ENCODE measurements around the gene LSM3. TPM values are rescaled to one million over a fixed set of nuclear protein-coding genes. Genes with fewer than 3 reads are reported as not detected.

LSM3 gene
- total and polyA plus RNA-seq, 7 donors = 8.0 to 20.4 (median 16.5) TPM

DNA sequence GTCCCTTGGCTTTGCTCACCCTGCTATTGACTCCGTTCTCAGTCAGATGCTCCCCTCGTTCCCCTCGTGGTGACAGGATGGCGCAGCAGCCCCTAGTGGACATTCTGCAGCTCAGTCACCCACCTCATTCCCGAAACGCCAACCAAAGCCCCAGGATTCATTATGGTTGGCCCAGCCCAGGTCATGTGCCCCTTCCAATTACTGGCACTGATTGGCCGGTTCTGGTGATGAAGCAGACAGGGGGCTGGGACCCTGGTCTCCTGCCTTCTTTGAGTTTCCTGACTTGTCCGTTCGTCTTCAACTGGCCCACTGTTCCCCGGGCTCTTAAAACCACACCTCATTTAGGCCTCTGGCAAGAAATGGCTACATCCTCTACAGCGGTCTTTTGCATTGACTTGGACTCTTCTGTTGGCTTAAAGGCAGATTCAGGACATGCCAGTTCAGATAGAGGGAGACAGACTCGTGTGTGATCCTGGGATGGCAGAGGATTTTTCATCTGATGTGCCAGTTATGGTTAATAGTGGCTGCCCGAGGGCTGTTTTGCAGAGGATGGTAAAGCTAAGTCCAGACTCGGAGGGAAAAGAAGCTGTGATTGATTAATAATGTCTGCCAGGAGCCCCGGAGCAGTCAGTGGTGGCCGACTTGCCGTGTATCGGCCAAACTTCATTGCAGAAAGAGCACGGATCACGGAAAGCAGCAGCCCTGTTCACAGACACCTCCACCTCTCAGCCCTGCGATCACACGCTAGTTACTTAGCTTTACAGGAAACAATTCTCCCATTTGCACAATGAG, 37.8 kb downstream of the LSM3 start:
- peak in 1 of 4 donors; percentile 51 for TF ChIP-seq POLR2AphosphoS5 (IDR thresholded peaks at IDR 0.05)
- TF ChIP-seq, protein P1, sequence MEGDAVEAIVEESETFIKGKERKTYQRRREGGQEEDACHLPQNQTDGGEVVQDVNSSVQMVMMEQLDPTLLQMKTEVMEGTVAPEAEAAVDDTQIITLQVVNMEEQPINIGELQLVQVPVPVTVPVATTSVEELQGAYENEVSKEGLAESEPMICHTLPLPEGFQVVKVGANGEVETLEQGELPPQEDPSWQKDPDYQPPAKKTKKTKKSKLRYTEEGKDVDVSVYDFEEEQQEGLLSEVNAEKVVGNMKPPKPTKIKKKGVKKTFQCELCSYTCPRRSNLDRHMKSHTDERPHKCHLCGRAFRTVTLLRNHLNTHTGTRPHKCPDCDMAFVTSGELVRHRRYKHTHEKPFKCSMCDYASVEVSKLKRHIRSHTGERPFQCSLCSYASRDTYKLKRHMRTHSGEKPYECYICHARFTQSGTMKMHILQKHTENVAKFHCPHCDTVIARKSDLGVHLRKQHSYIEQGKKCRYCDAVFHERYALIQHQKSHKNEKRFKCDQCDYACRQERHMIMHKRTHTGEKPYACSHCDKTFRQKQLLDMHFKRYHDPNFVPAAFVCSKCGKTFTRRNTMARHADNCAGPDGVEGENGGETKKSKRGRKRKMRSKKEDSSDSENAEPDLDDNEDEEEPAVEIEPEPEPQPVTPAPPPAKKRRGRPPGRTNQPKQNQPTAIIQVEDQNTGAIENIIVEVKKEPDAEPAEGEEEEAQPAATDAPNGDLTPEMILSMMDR (IDR thresholded peaks at IDR 0.05) = no peak
- H3K36me3 ChIP-seq = no peaks in the 10 kb centered on the region
- peaks cover 0 to 8% (median 1%) of the 10 kb centered on the region in 4 donors for H3K9me3 ChIP-seq
- H3K4me1 ChIP-seq = no peaks in the 10 kb centered on the region
- no peaks in the 10 kb centered on the region for H3K27me3 ChIP-seq
- no peak for DNase-seq
- intact Hi-C loops (cut with DNase I) = no loop called here
- peak overlapping the region in 1 of 4 donors; percentile 66 for H3K27ac ChIP-seq
- WGBS, 2 donors = 58 to 84% methylated on average over 22 of the region's 22 CpGs
- H3K4me3 ChIP-seq = peak overlapping the region in 1 of 4 donors; percentile 45

DNA sequence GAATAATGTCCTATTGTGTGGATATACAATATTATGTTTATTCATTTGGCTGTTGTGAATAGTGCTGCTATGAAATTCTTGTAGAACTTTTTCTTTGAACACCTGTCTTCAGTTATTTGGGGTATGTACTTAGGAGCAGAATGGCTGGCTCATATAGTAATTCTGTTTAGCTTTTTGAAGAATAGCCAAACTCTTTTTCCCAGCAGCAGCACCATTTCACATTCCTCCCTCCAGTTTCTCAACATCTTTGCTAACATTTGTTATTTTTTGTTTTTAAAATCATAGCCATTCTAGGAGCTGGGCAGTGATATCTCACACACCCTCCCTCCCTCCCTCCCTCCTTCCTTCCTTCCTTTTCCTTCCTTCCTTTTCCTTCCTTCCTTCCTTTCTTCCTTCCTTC, 39.7 kb downstream of the LSM3 start:
- TF ChIP-seq POLR2AphosphoS5 (IDR thresholded peaks at IDR 0.05) (no peak), EP300 (IDR thresholded peaks at IDR 0.05) (no peak), POLR2A (IDR thresholded peaks at IDR 0.05) (no peak)
- TF ChIP-seq, protein P1 (IDR thresholded peaks at IDR 0.05) = no peak
- DNase-seq = no peak
- Histone ChIP-seq H3K36me3 (no peaks in the 10 kb centered on the region), H3K4me1 (no peaks in the 10 kb centered on the region), H3K27me3 (no peaks in the 10 kb centered on the region), H3K9me3 (peaks cover 0 to 10% (median 1%) of the 10 kb centered on the region in 4 donors), H3K4me3 (no peak overlapping the region), H3K27ac (no peak overlapping the region)
- intact Hi-C loops (cut with DNase I) = no loop called here

DNA sequence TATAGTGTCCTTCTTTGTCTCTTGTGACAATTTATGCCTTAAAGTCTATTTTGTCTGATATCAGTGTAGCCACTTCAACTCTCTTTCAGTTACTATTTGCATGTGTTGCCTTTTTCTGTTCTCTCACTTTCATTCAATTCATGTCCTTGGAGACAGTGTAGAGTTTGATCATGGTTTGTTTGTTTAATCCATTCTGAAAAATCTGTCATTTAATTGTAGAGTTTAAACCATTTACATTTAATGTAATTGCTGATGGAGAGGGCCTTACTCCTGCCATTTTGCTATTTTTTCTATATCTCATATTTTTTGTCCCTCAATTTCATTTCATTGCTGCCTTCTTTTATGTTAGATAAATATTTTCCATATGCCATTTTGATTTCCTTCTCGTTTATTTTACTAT, 42.3 kb downstream of the LSM3 start:
- Histone ChIP-seq H3K27me3 (no peaks in the 10 kb centered on the region), H3K4me3 (no peak overlapping the region), H3K27ac (no peak overlapping the region), H3K4me1 (no peaks in the 10 kb centered on the region), H3K9me3 (peaks cover 0 to 10% (median 1%) of the 10 kb centered on the region in 4 donors), H3K36me3 (no peaks in the 10 kb centered on the region)
- DNase-seq = no peak
- WGBS, 2 donors = 88 to 89% methylated on average over 1 of the region's 1 CpG
- intact Hi-C loops (cut with DNase I) = no loop called here
- TF ChIP-seq POLR2A (IDR thresholded peaks at IDR 0.05) = no peak
- no peak for TF ChIP-seq EP300 (IDR thresholded peaks at IDR 0.05)

DNA sequence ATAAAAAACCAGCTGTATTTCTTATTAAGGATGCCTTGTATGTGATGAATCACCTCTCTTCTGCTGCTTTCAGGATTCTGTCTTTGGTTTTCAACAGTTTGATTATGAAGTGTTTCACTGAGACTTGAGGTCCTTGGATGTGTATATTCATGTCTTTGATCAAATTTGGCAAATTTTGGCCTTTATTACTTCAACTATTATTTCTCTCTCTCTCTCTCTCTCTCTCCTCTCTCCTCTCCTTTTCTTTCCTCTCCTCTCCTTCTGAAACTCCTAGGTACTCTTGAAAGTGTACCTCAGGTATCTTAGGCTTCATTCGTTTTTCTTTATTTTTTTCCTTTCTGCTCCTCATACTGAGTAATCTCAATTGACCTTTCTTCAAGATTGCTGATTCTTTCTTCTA, 43.3 kb downstream of the LSM3 start:
- no peaks in the 10 kb centered on the region for H3K27me3 ChIP-seq
- DNase-seq = no peak
- 94 to 96% methylated on average over 1 of the region's 1 CpG for WGBS, 2 donors
- H3K27ac ChIP-seq = no peak overlapping the region
- intact Hi-C loops (cut with DNase I) = no loop called here
- peaks cover 0 to 10% (median 1%) of the 10 kb centered on the region in 4 donors for H3K9me3 ChIP-seq
- TF ChIP-seq, protein P1 (IDR thresholded peaks at IDR 0.05) = no peak
- TF ChIP-seq EP300 (IDR thresholded peaks at IDR 0.05) (no peak), POLR2AphosphoS5 (IDR thresholded peaks at IDR 0.05) (no peak), POLR2A (IDR thresholded peaks at IDR 0.05) (no peak)
- no peaks in the 10 kb centered on the region for H3K36me3 ChIP-seq
- no peaks in the 10 kb centered on the region for H3K4me1 ChIP-seq
- no peak overlapping the region for H3K4me3 ChIP-seq

DNA sequence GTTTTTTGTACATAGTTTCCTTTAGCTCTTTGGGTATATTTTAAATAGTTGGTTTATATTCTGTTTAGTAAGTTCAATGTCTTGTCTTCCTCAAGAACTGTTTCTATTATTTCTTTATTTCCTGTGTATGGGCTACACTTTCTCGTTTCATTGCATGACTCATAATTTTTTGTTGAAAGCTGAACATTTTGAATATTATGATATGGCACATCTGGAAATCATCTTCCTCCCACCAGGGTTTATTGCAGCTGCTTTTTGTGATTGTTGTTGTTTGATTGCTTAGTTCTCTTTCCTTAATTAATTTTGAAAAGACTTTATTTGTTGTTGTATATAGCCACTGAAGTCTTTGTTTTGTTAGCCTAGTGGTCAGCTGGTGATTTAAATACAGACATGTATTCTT, 43.8 kb downstream of the LSM3 start:
- intact Hi-C loops (cut with DNase I) = no loop called here
- peaks cover 0 to 10% (median 1%) of the 10 kb centered on the region in 4 donors for H3K9me3 ChIP-seq
- H3K27me3 ChIP-seq = no peaks in the 10 kb centered on the region
- no peak overlapping the region for H3K27ac ChIP-seq
- H3K4me1 ChIP-seq = no peaks in the 10 kb centered on the region
- no peak for DNase-seq
- H3K4me3 ChIP-seq = no peak overlapping the region
- TF ChIP-seq POLR2A (IDR thresholded peaks at IDR 0.05) = no peak
- TF ChIP-seq, protein P1 (IDR thresholded peaks at IDR 0.05) = no peak
- no peak for TF ChIP-seq EP300 (IDR thresholded peaks at IDR 0.05)
- no peak for TF ChIP-seq POLR2AphosphoS5 (IDR thresholded peaks at IDR 0.05)
- H3K36me3 ChIP-seq = no peaks in the 10 kb centered on the region
- WGBS, 2 donors = 46 to 67% methylated on average over 1 of the region's 1 CpG

Measured in sigmoid colon (tissue), 7 donors.